Suprapubic skin (tissue), 4 donors: ENCODE data around the gene CAMK4. TPM values are rescaled to one million over a fixed set of nuclear protein-coding genes. Genes with fewer than 3 reads are reported as not detected.
"Not testable (repeated sequence)": the region's sequence is repeated elsewhere in the genome, so short reads cannot be mapped to it uniquely, and the experiment has no call there.

Experiments
- DNase-seq, 2 donors: peaks; one replicate each; pipeline ENCODE4 v3.0.0-alpha.2; 2019; ENCODE audit warnings: low spot score in 2 of 2
- H3K27ac ChIP-seq: fragments of 200-600 bp; sonication (generic); one replicate; pipeline ENCODE4 v1.5.1; 2019
- H3K27me3 ChIP-seq: fragments of 200-600 bp; sonication (generic); one replicate; pipeline ENCODE4 v1.5.1; 2019
- H3K36me3 ChIP-seq: fragments of 200-600 bp; sonication (generic); one replicate; pipeline ENCODE4 v1.5.1; 2019
- H3K4me1 ChIP-seq: fragments of 200-600 bp; sonication (generic); one replicate; pipeline ENCODE4 v1.5.1; 2019
- H3K4me3 ChIP-seq: fragments of 200-600 bp; sonication (generic); one replicate; pipeline ENCODE4 v1.5.1; 2019; ENCODE audit warnings: mild to moderate bottlenecking
- H3K9me3 ChIP-seq: fragments of 200-600 bp; sonication (generic); one replicate; pipeline ENCODE4 v1.5.1; 2019
- CTCF ChIP-seq, 2 donors: fragments of 200-600 bp in 1 of 2; fragments of 450-650 bp in 1 of 2; sonication (generic) in 1 of 2; IDR thresholded peaks; one replicate each; pipeline ENCODE4 v1.5.1; 2016 to 2019; ENCODE audit warnings: antibody characterized with exemption in 2 of 2, mild to moderate bottlenecking in 1 of 2, moderate library complexity in 1 of 2
- EP300 ChIP-seq: sonication (generic); formaldehyde crosslinking; IDR thresholded peaks from one replicate; pipeline ENCODE4 v1.6.1; 2017; ENCODE audit warnings: antibody characterized with exemption
- POLR2A ChIP-seq, 2 donors: fragments of 450-650 bp; IDR thresholded peaks; one replicate each; pipeline ENCODE4 v1.6.1; 2017; ENCODE audit warnings: antibody characterized with exemption in 2 of 2, mild to moderate bottlenecking in 2 of 2, moderate library complexity in 2 of 2
- POLR2AphosphoS5 ChIP-seq, 3 donors: sonication (generic); formaldehyde crosslinking; IDR thresholded peaks; one replicate each; pipeline ENCODE4 v1.6.1; 2017; ENCODE audit warnings: antibody characterized with exemption in 3 of 3
- WGBS: methylation state at CpG from one replicate; pipeline ENCODE4 v1.1.5; 2018; 5-methylcytosine and 5-hydroxymethylcytosine counted together
- total RNA-seq, 4 donors: library from RNA; depleted of rRNA; stranded (reverse); fragments of >200 nt; gene quantifications; one replicate each; pipeline ENCODE4 v1.1.0, GENCODE V29; 2016

Gene CAMK4
- total RNA-seq, 4 donors from 2014 or later, result 0.05 to 2.6 (median 0.21) TPM; not detected in 1

GRCh38 chr5:111401906-111402305 is 177.7 kb downstream of the CAMK4 start:
- Histone ChIP-seq H3K27me3 (no peaks in the 10 kb centered on the region), H3K36me3 (no peaks in the 10 kb centered on the region), H3K4me3 (no peak overlapping the region), H3K27ac (no peak overlapping the region), H3K4me1 (no peaks in the 10 kb centered on the region), H3K9me3 (no peaks in the 10 kb centered on the region)
- no peak for TF ChIP-seq POLR2AphosphoS5 (IDR thresholded peaks at IDR 0.05)
- TF ChIP-seq CTCF (IDR thresholded peaks at IDR 0.05), result no peak
- TF ChIP-seq EP300, result no peak
- no peak for TF ChIP-seq POLR2A (IDR thresholded peaks at IDR 0.05)
- no peak for DNase-seq
- 73% methylated on average over 2 of the region's 2 CpGs for WGBS

- no peak for DNase-seq
Observed at GRCh38 chr5:111404270-111404769, 180.1 kb downstream of the CAMK4 start.

GRCh38 chr5:111407562-111407961 is 183.4 kb downstream of the CAMK4 start:
- Histone ChIP-seq H3K4me1 (no peaks in the 10 kb centered on the region), H3K36me3 (no peaks in the 10 kb centered on the region)

More at GRCh38 chr5:111404270-111404769, 180.1 kb downstream of the CAMK4 start:
- Histone ChIP-seq H3K36me3 (no peaks in the 10 kb centered on the region), H3K4me1 (no peaks in the 10 kb centered on the region), H3K27ac (no peak overlapping the region), H3K27me3 (no peaks in the 10 kb centered on the region), H3K9me3 (no peaks in the 10 kb centered on the region), H3K4me3 (no peak overlapping the region)
- WGBS, result 68% methylated on average over 2 of the region's 2 CpGs
- TF ChIP-seq EP300 (no peak), POLR2AphosphoS5 (IDR thresholded peaks at IDR 0.05) (no peak), CTCF (IDR thresholded peaks at IDR 0.05) (no peak)

GRCh38 chr5:111408817-111409216 is 184.6 kb downstream of the CAMK4 start:
- no peaks in the 10 kb centered on the region for H3K36me3 ChIP-seq
- H3K4me3 ChIP-seq, result no peak overlapping the region
- no peaks in the 10 kb centered on the region for H3K27me3 ChIP-seq
- 71% methylated on average over 1 of the region's 1 CpG for WGBS
- no peaks in the 10 kb centered on the region for H3K4me1 ChIP-seq
- DNase-seq, result no peak
- H3K27ac ChIP-seq, result no peak overlapping the region
- no peaks in the 10 kb centered on the region for H3K9me3 ChIP-seq
- TF ChIP-seq CTCF (IDR thresholded peaks at IDR 0.05) (no peak), POLR2AphosphoS5 (IDR thresholded peaks at IDR 0.05) (no peak), EP300 (no peak), POLR2A (IDR thresholded peaks at IDR 0.05) (no peak)

More at GRCh38 chr5:111407562-111407961, 183.4 kb downstream of the CAMK4 start:
- Histone ChIP-seq H3K4me3 (no peak overlapping the region), H3K9me3 (no peaks in the 10 kb centered on the region), H3K27ac (no peak overlapping the region), H3K27me3 (no peaks in the 10 kb centered on the region)
- no peak for TF ChIP-seq POLR2A (IDR thresholded peaks at IDR 0.05)
- no peak for DNase-seq

GRCh38 chr5:111409266-111409665 is 185.1 kb downstream of the CAMK4 start:
- H3K4me3 ChIP-seq, H3K4me1 ChIP-seq, H3K27me3 ChIP-seq, DNase-seq, H3K27ac ChIP-seq, H3K36me3 ChIP-seq, H3K9me3 ChIP-seq: not testable (repeated sequence)

- not testable (repeated sequence) for H3K4me3 ChIP-seq, H3K4me1 ChIP-seq, H3K36me3 ChIP-seq, H3K9me3 ChIP-seq, H3K27me3 ChIP-seq, DNase-seq, H3K27ac ChIP-seq
- 86% methylated on average over 3 of the region's 3 CpGs for WGBS
Observed at GRCh38 chr5:111410067-111410466, 185.9 kb downstream of the CAMK4 start.

- H3K27me3 ChIP-seq, result no peaks in the 10 kb centered on the region
- H3K9me3 ChIP-seq, result no peaks in the 10 kb centered on the region
- TF ChIP-seq CTCF (IDR thresholded peaks at IDR 0.05), result no peak
- no peak for TF ChIP-seq POLR2AphosphoS5 (IDR thresholded peaks at IDR 0.05)
- TF ChIP-seq EP300, result no peak
- no peak for TF ChIP-seq POLR2A (IDR thresholded peaks at IDR 0.05)
- no peak overlapping the region for H3K4me3 ChIP-seq
- H3K36me3 ChIP-seq, result no peaks in the 10 kb centered on the region
- H3K4me1 ChIP-seq, result no peaks in the 10 kb centered on the region
- WGBS, result 64% methylated on average over 1 of the region's 1 CpG
- no peak overlapping the region for H3K27ac ChIP-seq
- DNase-seq, result no peak
Observed at GRCh38 chr5:111411301-111411700, 187.1 kb downstream of the CAMK4 start.
